K562 (cell line): ENCODE data around the gene RBFOX1.

Experiments used
- CBX1 ChIP-seq: sonication (generic); IDR thresholded peaks from 2 replicates; pipeline ENCODE4 v1.6.1; 2016; ENCODE audit warnings: antibody characterized with exemption, low read depth, mild to moderate bottlenecking
- CREB1 ChIP-seq, 2 experiments: sonication (generic) in 1 of 2; formaldehyde crosslinking in 1 of 2; IDR thresholded peaks; 2 replicates each; pipeline versions ENCODE4 v1.6.1 to v1.8.0; 2012 to 2022; ENCODE audit warnings: inconsistent platforms in 1 of 2, mild to moderate bottlenecking in 1 of 2, missing genetic modification reagents in 1 of 2, moderate library complexity in 1 of 2
- CTCF ChIP-seq, 3 experiments: IDR thresholded peaks in 2 of 3; conservative IDR thresholded peaks in 1 of 3; 2 replicates each; pipeline ENCODE4 v1.5.1; 2011 to 2012; ENCODE audit warnings: low read length in 3 of 3, mild to moderate bottlenecking in 3 of 3, control low read depth in 2 of 3, improper control_type of control experiment in 1 of 3, inconsistent platforms in 1 of 3, low read depth in 1 of 3, mixed read lengths in 1 of 3, moderate library complexity in 1 of 3; ENCODE audit not compliant: insufficient read depth in 2 of 3
- HDAC1 ChIP-seq, 2 experiments: fragments of 450-650 bp; IDR thresholded peaks; 2 replicates each; pipeline ENCODE4 v1.6.1; 2016 to 2017; ENCODE audit warnings: inconsistent platforms in 1 of 2, mild to moderate bottlenecking in 1 of 2, moderate library complexity in 1 of 2
- KAT2B ChIP-seq: IDR thresholded peaks from one replicate; pipeline ENCODE4 v1.6.1; 2012; ENCODE audit warnings: low read depth, mild to moderate bottlenecking, control low read depth, inconsistent platforms, low read length, moderate library complexity
- MAFK ChIP-seq: IDR thresholded peaks from 2 replicates; pipeline ENCODE4 v1.6.1; 2011; ENCODE audit warnings: low read length, improper control_type of control experiment
- ZC3H11A ChIP-seq: IDR thresholded peaks from 2 replicates; pipeline ENCODE4 v1.6.1; 2012; ENCODE audit warnings: low read depth, low read length, improper control_type of control experiment
- ZNF124 ChIP-seq: sonication (generic); formaldehyde crosslinking; IDR thresholded peaks from 2 replicates; pipeline ENCODE4 v1.8.1; 2022; ENCODE audit warnings: missing genetic modification reagents

GRCh38 chr16:7431723-7432122 lies 99.1 kb downstream of the RBFOX1 start:
- TF ChIP-seq CTCF (IDR thresholded peaks at IDR 0.05 in 2 of 3, conservative IDR thresholded peaks at IDR 0.05 in 1 of 3; ENCODE audit: insufficient read depth in 2 of 3, low read depth in 1 of 3, low read length in 3 of 3) (no peak), ZC3H11A (no peak), CREB1 (IDR thresholded peaks at IDR 0.05) (no peak), CREB1 (CRISPR knock-in tag; IDR thresholded peaks at IDR 0.05) (no peak), MAFK (no peak), CBX1 (no peak), KAT2B (no peak), ZNF124 (no peak), HDAC1 (IDR thresholded peaks at IDR 0.05) (no peak)
